Adipocyte (in vitro differentiated cells): ENCODE data around the gene MACROD2.
A peak's percentile ranks its signal among the peaks of the same experiment; 100 is the strongest.

Experiments used
- DNase-seq: peaks from one replicate; pipeline ENCODE4 v3.0.0-alpha.2; 2015; ENCODE audit warnings: low read depth
- H3K27me3 ChIP-seq: replicated peaks from 2 replicates; pipeline ENCODE4 v1.7.0; 2013; ENCODE audit warnings: mild to moderate bottlenecking, low read length, moderate library complexity; ENCODE audit not compliant: control insufficient read depth, insufficient read depth
- H3K36me3 ChIP-seq: 2 replicates; pipeline ENCODE4 v1.7.0; 2013; ENCODE audit warnings: low read length, mild to moderate bottlenecking, moderate library complexity; ENCODE audit not compliant: control insufficient read depth, insufficient read depth, severe bottlenecking
- H3K4me1 ChIP-seq: 2 replicates; pipeline ENCODE4 v1.7.0; 2013; ENCODE audit warnings: mild to moderate bottlenecking, low read length, moderate library complexity; ENCODE audit not compliant: control insufficient read depth, insufficient read depth
- H3K4me3 ChIP-seq: 2 replicates; pipeline ENCODE4 v1.7.0; 2013; ENCODE audit warnings: mild to moderate bottlenecking, low read length, moderate library complexity
- H3K9ac ChIP-seq: 2 replicates; pipeline ENCODE4 v1.7.0; 2013; ENCODE audit warnings: mild to moderate bottlenecking, low read length, moderate library complexity
- H3K9me3 ChIP-seq: 2 replicates; pipeline ENCODE4 v1.7.0; 2013; ENCODE audit warnings: mild to moderate bottlenecking, low read length, moderate library complexity; ENCODE audit not compliant: control insufficient read depth

The MACROD2 gene

DNA sequence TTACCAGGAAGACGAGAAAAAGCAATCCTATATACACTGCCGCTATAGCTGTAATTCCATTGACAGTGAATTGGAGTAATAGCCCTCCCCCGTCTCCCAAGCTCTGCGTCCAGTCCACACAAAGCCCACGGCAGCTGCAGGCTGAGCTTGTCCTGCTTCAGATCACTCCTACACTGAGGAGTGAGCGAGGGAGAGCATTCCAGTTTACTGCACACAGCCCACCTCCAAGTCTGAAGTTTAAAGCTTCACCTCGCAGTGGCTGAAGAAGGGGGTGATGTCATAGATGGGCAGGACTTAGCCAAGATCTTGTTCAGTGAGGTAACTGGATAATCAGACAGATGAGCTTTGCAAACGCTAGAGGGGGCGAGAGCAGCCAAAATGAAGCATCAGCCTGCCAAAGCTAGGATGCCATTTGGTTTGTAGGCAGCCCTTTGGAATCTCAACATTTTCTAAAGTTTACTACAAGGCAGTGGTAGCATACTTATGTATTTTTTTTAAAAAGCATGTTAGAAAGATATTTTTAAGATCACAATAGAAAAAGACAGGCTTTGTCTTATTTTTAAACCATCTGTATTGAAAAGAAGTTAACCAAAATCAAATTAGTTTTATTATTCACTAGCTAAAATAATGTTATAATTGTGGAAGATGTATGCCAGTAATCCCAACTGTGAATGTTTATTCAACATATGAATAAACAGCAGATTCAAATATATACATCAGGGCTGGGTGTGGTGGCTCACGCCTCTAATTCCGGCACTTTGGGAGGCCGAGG, 342.3 kb downstream of the MACROD2 start, which contains the start of gene FLRT3:
TSS of gene FLRT3 (minus strand) at position 213 of the 772 bp plus-strand sequence. CDS start 10,106 bp downstream, outside the sequence.
- Histone ChIP-seq H3K36me3 (no peaks in the 10 kb centered on the region), H3K27me3 (no peaks in the 10 kb centered on the region), H3K4me1 (peaks cover 26% of the 10 kb centered on the region), H3K9me3 (no peaks in the 10 kb centered on the region), H3K4me3 (peak within 1 kb of the TSS; percentile 90), H3K9ac (peak within 1 kb of the TSS; percentile 84)
- peak; percentile 98 for DNase-seq

DNA sequence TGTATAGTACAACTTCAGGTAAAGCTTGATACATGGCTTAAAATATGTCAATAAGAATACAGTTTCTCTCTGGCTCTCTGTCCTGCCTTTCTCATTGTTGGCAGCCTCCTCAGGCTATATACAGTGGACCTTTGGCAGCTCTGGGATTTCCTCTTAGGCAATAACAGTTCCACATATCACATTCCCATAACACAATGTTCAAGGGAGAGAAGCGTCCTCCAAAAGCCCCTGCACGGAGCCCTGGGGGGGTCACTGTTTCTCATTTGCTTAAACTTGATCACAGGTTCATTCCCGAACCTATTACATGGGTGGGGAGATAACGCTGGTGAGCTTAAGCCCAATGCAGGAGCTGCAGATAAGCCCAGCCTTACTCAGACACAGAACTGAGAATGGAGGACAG, 346.5 kb downstream of the MACROD2 start:
- Histone ChIP-seq H3K9ac (no peak overlapping the region), H3K9me3 (no peaks in the 10 kb centered on the region), H3K27me3 (no peaks in the 10 kb centered on the region), H3K4me1 (peaks cover 9% of the 10 kb centered on the region), H3K4me3 (peak overlapping the region; percentile 59), H3K36me3 (no peaks in the 10 kb centered on the region)
- DNase-seq, result peak; percentile 73

DNA sequence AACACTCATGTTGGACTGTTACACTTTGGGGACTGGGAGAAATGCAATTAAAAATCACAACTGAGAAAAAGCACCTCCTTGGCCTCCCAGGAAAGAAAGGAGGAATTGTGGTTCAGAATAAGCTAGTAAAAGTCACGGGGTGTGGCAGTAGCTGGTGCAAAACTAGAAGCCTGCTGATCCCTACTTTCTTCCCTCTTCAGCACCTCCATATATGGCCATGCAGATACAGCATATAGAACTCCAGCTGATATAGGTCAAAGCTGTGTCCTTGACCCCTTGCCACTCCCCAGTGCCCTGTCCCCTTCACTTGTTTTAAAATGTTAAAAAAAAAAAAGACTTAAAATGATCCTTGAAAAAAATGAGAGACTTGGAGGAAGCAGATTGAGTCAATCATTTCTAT, 347.6 kb downstream of the MACROD2 start:
- Histone ChIP-seq H3K9ac (no peak overlapping the region), H3K9me3 (no peaks in the 10 kb centered on the region), H3K4me3 (no peak overlapping the region), H3K36me3 (no peaks in the 10 kb centered on the region), H3K4me1 (peaks cover 9% of the 10 kb centered on the region), H3K27me3 (no peaks in the 10 kb centered on the region)
- no peak for DNase-seq

DNA sequence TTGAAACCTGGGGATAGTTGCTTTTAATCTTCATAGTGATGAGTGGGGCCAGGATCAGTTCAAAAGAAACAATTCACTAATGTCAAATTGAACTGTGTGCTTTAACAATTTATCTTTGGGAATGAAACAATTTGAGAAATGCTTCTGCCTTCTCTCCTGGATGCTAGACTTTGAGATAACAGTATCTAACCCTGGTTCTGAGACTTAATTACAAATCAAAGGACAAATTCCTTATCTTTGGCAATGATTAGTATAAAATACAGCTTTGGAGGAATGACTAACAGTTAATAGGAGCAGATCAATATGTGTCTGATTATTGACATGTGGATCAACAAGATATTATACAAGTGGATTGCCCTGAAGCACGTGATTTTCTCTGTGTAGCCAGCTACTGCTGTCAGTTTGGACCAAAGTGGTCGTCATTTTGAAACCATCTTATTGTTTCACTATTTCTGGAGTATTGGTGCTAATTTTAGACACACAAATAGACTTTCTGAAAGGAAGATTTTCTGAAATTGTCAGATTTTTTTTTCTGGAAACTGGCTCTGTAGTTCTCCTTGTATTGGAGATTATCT, 348.3 kb downstream of the MACROD2 start:
- Histone ChIP-seq H3K4me3 (no peak overlapping the region), H3K36me3 (no peaks in the 10 kb centered on the region), H3K9me3 (no peaks in the 10 kb centered on the region), H3K27me3 (no peaks in the 10 kb centered on the region), H3K9ac (no peak overlapping the region), H3K4me1 (peaks cover 9% of the 10 kb centered on the region)
- no peak for DNase-seq

DNA sequence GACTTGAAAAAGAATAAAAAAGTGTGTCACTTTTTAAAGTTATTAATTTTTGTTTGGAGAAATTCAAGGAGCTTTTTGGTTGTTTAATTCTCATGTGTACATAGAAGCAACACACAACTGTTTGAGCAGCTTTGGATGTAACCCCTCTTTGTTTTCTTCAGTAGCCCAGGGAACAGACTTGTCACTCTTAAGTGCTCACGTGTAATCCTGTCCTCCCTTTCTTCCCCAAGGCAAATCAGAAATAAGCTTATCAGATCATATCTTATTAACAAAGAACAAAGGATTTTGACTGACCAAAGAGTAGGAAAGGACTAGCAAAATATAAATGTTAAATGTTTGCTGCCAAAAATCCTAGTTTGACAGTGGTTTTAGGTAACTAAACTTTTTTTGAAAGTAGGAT, 349.4 kb downstream of the MACROD2 start:
- no peaks in the 10 kb centered on the region for H3K9me3 ChIP-seq
- no peaks in the 10 kb centered on the region for H3K27me3 ChIP-seq
- DNase-seq, result no peak
- no peaks in the 10 kb centered on the region for H3K36me3 ChIP-seq
- H3K4me3 ChIP-seq, result no peak overlapping the region
- H3K4me1 ChIP-seq, result peaks cover 9% of the 10 kb centered on the region
- no peak overlapping the region for H3K9ac ChIP-seq

DNA sequence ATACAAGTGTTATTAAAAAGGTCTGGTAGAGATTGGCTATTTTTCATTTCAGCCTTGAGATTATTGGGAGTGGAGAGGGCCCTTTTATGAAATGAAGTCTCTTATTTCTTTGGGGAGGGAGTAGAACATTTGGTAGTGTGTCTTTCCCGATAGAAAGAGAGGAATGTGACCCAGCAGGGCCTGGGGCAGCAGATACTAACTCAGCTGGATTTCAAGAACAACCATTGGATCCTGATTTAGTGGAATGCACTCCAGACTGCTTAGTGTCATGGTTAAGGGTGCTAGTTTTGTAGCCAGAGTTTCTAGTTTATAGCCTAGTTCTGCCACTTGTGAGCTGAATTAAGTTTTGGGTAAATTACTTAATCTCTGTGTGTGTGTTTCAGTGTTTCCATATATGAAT, 360.5 kb downstream of the MACROD2 start:
- peaks cover 7% of the 10 kb centered on the region for H3K4me1 ChIP-seq
- H3K36me3 ChIP-seq, result no peaks in the 10 kb centered on the region
- no peaks in the 10 kb centered on the region for H3K9me3 ChIP-seq
- no peak overlapping the region for H3K9ac ChIP-seq
- DNase-seq, result no peak
- H3K4me3 ChIP-seq, result no peak overlapping the region
- no peaks in the 10 kb centered on the region for H3K27me3 ChIP-seq

DNA sequence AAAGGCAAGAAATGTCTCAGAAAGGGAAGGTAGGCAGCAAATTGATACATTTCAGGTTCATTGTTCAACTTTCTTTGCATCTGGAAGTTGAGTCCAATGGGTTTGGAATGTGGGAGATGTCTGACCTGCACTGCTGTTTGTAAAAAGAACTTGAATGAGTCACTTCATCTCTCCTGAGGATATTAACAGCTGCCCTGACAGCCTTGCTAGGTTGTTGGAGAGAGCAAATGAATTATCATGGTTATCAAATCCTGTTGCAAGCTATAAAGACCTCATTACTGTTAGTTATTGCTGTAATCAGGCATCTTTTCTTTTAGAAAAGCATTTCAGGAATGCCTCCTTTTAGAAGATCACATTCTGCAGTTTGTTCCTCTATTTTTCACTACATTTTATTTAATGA, 365.1 kb downstream of the MACROD2 start:
- DNase-seq, result peak; percentile 9
- H3K4me3 ChIP-seq, result no peak overlapping the region
- no peaks in the 10 kb centered on the region for H3K36me3 ChIP-seq
- H3K4me1 ChIP-seq, result peaks cover 8% of the 10 kb centered on the region
- H3K27me3 ChIP-seq, result no peaks in the 10 kb centered on the region
- no peaks in the 10 kb centered on the region for H3K9me3 ChIP-seq
- H3K9ac ChIP-seq, result no peak overlapping the region

DNA sequence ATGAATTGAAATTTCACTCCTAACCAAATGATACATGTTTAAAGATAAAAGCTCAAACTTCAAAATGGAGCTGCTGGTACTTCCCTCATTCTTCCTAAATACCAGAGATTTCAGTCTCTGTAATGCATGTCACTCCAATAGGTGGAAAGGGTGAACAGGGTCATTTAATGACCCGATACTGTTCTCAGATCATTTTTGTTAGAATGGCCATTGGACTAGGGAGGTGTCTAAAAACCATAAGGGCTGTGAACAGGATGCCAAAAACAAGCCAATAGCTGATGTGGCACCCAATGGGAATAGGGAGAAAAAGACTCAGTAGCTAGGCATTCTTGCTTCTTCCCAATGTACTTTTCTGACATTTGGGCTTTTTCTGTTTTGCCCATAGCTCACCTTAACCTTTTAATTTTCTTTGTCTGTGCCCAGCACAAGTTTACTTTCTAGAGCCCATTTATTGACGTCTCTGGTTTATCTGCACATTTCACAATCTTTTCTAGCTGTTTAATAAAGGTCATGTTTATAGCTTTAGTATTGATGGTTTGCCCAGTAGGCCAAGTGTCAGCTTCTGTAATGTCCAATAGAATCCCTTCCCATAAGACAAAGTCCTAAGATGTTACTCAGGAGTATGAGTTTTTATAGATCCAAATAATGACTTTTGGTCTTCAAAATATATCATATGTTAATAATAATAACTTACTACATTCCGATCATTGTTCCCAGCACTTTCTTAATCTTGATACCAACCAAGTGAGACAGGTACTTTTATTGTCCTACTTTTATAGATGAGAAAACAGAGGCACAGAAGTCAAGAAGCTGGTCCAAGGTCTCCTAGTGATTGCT, 366.4 kb downstream of the MACROD2 start:
- no peaks in the 10 kb centered on the region for H3K27me3 ChIP-seq
- peaks cover 8% of the 10 kb centered on the region for H3K4me1 ChIP-seq
- no peak overlapping the region for H3K9ac ChIP-seq
- no peak for DNase-seq
- no peak overlapping the region for H3K4me3 ChIP-seq
- H3K9me3 ChIP-seq, result no peaks in the 10 kb centered on the region
- no peaks in the 10 kb centered on the region for H3K36me3 ChIP-seq

DNA sequence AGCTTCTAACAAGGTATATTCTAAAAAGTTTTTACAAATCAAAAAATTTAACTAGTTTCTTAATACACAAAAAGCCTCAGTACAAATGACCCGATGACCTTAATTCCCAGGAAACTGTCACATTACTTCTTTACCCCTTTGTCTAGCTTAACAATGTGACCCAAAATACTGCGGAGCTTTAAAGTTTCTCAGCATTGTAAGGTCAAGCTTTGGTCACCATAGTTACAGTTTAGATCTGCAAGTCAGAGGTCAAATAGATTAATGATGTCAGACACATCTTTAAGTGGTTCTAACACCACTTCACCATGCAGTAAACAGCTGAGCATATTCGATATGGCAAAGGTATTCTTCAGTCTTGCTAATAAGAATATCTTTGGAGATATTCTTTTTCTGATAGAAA, 378.9 kb downstream of the MACROD2 start:
- Histone ChIP-seq H3K4me1 (no peaks in the 10 kb centered on the region), H3K9me3 (no peaks in the 10 kb centered on the region), H3K27me3 (no peaks in the 10 kb centered on the region), H3K9ac (no peak overlapping the region), H3K4me3 (no peak overlapping the region), H3K36me3 (no peaks in the 10 kb centered on the region)
- DNase-seq, result no peak

DNA sequence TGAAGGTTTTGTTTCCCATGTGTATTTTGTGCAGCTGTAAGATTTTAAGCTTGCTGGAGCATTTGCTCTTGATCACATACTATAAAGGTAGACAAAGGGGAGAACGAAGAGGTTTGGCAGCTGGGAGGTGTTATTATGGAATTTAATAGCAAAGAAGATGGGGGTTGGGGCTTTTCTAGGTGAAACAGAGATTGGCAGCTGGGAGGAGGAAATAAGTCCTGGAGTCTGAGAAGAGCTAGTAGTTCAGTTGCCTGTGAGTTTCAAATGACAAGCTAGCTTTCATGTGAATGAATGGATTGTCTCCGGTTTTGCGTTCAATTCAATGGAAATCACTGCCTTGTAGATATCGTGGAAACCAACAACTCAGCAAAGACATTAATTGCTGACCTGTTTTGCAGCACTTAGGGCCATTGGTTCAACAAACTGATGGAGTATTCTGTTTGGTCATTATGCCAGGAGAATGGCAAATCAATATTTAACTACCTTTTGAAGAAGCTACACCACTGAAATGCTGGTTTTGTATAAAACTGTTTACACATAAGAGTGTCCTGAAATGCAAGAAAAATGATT, 380.2 kb downstream of the MACROD2 start:
- no peaks in the 10 kb centered on the region for H3K27me3 ChIP-seq
- H3K4me3 ChIP-seq, result no peak overlapping the region
- no peak for DNase-seq
- H3K4me1 ChIP-seq, result no peaks in the 10 kb centered on the region
- H3K36me3 ChIP-seq, result no peaks in the 10 kb centered on the region
- H3K9me3 ChIP-seq, result no peaks in the 10 kb centered on the region
- no peak overlapping the region for H3K9ac ChIP-seq

DNA sequence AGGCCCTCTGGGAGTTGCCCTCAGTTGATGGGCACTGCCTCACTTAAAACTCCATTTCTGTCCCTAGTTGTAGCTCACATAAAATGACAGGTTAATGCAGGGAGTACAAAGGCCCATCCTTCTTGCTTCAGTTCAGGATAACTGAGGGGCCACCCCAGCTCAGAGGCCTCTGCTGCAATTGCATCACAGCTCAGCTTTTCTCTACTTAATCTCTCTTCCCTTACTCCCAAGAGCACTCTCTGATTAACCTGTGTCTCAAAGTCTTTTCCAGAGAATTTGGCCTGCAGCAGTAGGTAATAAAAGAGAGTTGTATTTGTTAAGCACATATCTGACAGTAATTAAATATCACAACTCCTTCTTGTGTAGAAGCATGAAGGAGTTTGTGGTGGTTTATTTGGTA, 383.0 kb downstream of the MACROD2 start:
- H3K4me3 ChIP-seq, result no peak overlapping the region
- no peaks in the 10 kb centered on the region for H3K36me3 ChIP-seq
- no peak overlapping the region for H3K9ac ChIP-seq
- DNase-seq, result peak; percentile 15
- H3K9me3 ChIP-seq, result no peaks in the 10 kb centered on the region
- no peaks in the 10 kb centered on the region for H3K4me1 ChIP-seq
- H3K27me3 ChIP-seq, result no peaks in the 10 kb centered on the region
